Ramos (cell line): ENCODE measurements around the gene RAMACL.
"Not testable (repeated sequence)": the region's sequence is repeated elsewhere in the genome, so short reads cannot be mapped to it uniquely, and the experiment has no call there.

Source experiments
- in situ Hi-C: fragments of 300-500 bp; cut with MboI; formaldehyde crosslinking; loops from one replicate; pipeline ENCODE4 v1.14.3; 2022; ENCODE audit warnings: low sequenced_read_pairs; ENCODE audit not compliant: unreplicated experiment

Gene RAMACL

DNA sequence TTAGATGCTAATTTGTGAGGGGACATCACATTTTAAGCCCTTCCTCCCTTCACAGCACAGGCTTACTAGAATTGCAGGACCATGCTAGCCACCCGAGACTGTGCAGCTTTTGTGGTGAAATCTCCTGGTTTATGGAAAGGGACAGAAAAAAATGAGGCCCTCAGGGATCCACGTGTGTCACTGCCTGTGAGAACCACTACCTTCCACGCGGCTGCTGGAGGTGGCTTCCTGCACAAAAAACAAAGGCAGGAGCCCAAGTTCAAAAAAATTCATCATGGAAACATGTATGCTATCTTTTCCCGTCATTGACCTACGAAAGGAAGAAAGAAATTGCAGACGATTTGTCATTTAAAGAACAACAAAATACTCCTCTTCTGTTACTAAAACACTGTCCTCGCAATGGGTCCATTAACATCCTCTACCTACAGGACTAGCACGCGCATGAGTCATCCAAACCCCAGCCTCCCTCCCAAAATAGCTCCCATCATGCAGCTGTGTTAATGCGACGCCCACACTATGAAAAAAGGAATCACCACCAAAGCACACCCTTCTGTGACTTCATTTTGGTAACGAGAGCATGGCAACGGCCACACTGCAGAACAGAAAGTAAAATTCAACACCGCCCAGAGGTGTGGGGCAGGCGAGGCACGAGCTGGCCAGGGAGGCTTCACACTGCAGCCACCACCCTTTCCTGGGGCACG is 45.7 kb downstream of the RAMACL start:
- in situ Hi-C loops = no loop called here

GRCh38 chr6:166539543-166539942 is 46.9 kb downstream of the RAMACL start:
- in situ Hi-C loops = no loop called here

DNA sequence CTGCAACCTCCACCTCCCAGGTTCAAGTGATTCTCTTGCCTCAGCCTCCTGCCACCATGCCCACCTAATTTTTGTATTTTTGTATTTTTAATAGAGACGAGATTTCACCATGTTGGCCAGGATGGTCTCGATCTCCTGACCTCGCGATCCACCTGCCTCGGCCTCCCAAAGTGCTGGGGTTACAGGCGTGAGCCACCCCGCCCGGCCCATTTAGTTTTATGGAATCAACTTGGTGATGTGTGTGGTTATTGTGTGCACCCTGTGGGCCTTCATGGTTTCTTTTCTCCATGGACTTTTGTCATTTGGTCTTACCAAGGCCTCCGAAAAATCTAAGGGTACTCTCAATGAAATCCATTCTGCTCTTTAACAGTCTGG is 47.5 kb downstream of the RAMACL start:
- in situ Hi-C loops = not testable (repeated sequence)

DNA sequence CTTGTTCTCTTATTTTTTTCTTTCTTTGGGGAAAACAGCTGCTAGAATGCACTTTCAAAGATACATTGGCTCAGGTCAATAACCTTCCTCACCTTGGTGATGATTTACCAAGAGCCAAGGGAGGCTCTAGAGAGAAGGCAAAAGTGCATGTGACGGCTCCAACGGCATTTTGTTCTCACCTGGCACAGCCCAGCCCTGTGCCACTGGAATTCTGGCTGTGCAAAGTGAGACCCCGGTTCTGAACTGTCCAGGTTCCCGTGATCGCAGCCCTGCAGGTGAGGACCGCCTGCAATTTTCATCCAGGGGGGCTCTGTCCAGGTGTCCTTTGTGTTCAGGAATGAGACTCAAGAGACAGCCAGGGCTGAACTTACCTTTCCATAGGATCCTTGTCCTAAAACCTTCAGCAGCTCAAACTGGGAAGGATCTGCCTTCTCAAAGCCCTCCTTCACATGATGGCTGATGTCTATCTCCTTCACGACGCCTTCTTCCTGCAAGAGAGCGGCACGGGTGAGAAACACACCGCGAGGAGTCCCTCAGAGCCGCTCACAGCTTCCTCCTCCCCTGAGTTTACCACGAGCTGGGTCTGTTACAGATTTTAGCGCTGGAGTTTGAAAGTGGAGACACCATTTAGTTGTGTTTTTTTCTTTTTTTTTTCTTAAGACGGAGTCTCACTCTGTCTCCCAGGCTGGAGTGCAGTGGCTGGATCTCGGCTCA is 48.0 kb downstream of the RAMACL start:
- in situ Hi-C loops = no loop called here

GRCh38 chr6:166534658-166535406 is 51.6 kb downstream of the RAMACL start:
- in situ Hi-C loops = no loop called here

GRCh38 chr6:166533205-166533824 is 53.2 kb downstream of the RAMACL start:
- in situ Hi-C loops = no loop called here
